ENCODE measurements around the gene RGS16.

RGS16 gene

GRCh38 chr1:182607566-182607965 lies 3.4 kb upstream of the RGS16 start:
- no peak for DNase-seq

GRCh38 chr1:182603646-182604174 lies 479 bp downstream of the RGS16 start:
- no peak for DNase-seq

DNA sequence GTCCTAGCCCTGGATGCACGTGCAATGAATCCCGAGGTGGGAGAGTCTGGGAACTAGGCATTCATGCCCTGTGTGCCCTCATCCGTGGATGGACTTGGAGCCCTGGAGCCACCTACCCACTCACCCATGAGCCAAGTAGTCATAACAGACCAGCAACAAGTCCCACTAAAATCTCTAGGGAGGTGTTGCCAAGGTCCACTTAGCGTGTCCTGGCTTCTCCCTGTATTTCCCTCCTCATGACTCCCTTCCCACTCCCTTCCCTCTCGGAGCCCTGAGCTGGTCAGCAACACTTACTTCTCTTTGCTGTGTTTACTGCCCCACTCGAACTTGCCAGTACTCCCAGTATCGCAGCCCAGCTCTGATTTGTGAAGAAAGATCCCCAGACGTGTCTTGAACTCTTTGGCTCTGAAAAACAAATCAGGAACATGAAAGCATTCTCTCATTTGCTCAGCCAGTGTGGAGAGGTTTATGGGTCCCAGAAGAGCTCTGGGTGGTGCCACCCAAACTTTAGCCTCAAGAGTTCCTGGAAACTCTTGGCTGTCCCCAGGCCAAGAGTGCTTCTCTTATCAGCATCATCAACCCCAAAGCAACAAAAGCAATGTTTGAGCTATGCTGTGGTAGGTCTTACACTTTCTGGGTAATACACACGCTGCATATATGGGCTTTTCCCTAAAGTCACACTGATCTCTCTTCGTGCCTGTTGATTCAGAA lies 1.1 kb downstream of the RGS16 start:
- peak; percentile 23 for DNase-seq

DNA sequence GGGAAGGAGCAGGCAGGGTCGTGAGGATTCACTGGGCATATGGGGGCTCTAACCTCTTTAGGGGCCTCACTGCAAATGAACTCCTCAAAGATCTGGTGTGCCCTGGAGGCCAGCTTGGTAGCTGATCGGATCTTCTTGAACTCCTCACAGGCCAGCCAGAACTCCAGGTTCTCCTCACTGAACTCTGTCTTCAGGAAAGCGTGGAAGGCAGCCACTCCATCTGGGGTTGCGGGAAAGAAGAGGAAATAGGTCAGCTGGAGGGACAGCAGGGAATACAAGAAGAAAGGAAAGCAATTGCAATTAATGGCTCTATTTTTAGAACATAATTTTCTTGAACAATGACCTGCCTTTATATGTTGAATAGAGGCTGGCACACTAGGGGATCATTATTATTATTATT lies 2.3 kb downstream of the RGS16 start:
- DNase-seq: no peak

GRCh38 chr1:182601416-182601786 lies 2.8 kb downstream of the RGS16 start:
- DNase-seq: peak; percentile 60

DNA sequence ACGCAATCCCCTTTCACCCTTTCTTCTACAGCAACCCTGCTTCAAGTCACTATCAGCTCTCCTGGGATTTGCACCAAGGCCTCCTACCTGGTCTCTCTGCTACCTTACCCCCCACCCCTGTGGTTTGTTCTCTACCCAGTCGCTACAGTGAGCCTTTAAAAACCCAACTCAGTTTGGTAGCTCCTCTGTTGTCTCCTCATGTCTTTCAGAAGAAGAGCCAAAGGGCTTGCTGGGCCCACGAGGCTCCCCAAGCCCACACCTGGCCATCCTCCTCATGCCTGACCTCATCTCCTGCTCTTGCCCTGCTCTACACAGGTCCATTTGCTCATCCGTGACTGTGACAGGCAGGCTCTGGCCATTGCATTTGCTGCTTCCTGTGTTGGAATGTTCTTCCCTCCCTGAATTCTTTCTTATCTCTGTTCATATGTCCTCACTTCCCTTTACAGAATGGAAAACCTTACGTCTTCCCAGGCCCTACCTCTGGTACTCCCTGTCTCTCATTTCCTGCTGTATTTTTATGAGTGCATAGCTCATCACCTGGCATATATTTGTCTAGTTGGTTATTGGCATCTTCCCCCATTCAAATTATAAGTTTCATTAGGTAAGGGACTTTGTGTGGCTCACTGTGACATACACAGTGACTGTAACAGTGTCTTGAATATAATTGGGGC lies 3.3 kb downstream of the RGS16 start:
- no peak for DNase-seq

- DNase-seq: no peak
Observed at GRCh38 chr1:182600036-182600713, 4.0 kb downstream of the RGS16 start.

DNA sequence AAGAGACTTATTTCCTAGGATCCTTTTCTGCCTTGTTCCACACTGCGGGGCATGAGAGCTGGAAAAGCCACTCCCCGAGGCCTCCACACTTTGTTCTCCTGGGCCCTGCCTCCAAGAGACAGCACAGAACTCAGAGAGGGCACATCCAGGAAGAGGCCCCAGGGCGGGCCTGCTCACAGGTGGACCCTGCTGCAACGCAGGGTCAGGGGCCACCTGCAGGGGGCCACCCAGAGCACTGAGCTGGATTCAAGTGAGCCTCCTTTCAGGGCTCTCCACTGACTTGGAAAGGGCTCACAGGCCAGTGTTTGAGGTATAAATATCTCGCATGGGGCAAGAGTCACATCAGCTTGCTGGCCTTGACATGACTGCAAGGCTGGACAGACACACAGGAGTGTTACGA lies 4.8 kb downstream of the RGS16 start:
- DNase-seq: peak; percentile 23

GRCh38 chr1:182598296-182598695 lies 5.9 kb downstream of the RGS16 start:
- no peak for DNase-seq

- DNase-seq: no peak
Observed at GRCh38 chr1:182596934-182597333, 7.3 kb downstream of the RGS16 start.

- peak; percentile 75 for DNase-seq
Observed at GRCh38 chr1:182595641-182596240, 8.4 kb downstream of the RGS16 start.

GRCh38 chr1:182589931-182590330 lies 14.3 kb downstream of the RGS16 start:
- no peak for DNase-seq

- DNase-seq: no peak
Observed at GRCh38 chr1:182589520-182589919, 14.7 kb downstream of the RGS16 start.

GRCh38 chr1:182588500-182589396 lies 15.4 kb downstream of the RGS16 start, which contains the start of gene RNASEL:
Gene RNASEL (minus strand): TSS chr1:182589256. CDS start chr1:182586806, 2,450 bp downstream.
- peak; percentile 65 for DNase-seq

DNA sequence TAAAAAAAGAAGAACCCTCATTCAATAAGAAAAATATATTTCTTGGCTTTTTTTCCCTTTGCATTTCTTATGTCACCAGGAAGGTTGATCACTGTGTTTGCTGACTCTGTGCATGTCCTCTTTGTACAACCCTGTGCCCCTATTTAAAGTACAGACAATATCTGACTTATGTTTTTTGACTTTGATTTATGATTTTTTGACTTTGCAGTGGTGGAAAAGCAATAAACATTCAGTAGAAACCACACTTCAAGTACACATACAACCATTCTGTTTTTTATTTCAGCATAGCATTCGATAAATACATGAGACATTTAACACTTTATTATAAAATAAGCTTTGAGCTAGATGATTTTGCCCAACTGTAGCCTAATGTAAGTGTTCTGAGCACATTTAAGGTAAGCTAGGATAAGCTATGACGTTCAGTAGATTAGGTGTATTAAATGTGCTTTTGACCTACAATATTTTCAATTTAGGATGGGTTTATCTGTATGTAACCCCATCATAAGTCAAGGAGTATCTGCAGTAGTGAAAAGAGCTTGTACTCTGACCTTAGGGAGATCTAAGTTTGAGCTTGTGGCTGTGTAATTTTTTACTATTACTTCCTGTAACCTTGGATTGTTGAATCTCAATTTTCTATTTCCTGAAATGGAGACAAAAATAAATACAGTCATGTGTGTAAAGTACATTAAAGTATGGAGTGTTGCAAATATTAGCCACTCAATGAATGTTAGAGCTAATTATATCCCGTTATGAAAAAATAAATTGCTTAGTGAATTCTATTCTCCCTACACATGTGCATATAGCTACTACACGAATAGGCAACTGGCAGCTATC lies 16.3 kb downstream of the RGS16 start:
- no peak for DNase-seq

- DNase-seq: no peak
Observed at GRCh38 chr1:182587093-182587492, 17.1 kb downstream of the RGS16 start.

GRCh38 chr1:182586380-182586779 lies 17.8 kb downstream of the RGS16 start:
- no peak for DNase-seq

DNA sequence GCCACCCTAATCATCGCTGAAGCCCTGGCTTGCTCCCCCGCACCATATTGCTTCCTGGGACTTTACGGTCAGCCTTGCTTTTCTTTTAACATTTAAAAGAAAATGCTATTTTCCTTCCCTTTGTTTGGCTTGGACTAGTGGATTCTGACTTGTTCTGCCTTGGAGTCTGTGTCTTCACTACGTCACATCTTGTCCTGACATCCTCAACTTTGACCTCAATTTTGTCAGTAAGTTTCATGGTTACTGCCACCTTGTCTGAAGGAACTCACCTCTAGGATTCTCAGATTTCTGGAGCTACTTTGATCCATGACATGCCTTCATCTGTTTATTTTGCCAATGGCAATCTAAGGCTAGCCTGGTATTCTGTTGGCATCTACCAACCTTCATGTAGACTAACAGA lies 19.4 kb downstream of the RGS16 start:
- DNase-seq: no peak

GRCh38 chr1:182580736-182581135 lies 23.5 kb downstream of the RGS16 start:
- DNase-seq: no peak

DNA sequence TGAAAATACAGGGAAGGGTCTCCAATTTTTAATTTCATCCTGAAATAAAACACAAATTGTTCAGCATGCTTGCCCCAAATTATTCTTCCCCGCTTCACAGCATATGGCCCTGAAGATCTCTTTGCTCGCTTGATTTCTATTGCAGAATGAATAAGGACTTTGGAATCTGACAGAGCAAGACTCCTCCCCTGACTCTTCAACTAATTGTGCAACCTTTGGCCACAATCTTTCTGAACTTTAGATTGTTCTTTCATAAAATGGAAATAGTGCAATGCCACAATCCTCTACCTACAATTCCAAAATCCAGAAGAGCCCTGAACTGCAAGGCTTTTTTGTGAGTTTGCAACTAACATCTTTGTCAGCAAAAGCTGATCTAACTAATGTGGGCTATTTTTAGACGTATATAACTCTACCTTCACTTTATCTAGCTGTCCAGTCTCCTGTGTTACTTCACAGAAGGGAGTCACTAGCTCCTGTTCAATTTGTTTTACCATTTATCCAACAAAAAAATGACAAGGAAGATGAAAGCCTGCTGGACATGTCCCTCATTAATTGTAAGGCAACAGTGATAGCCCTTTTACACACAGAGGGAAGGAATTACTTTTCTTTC lies 28.5 kb downstream of the RGS16 start:
- no peak for DNase-seq

DNA sequence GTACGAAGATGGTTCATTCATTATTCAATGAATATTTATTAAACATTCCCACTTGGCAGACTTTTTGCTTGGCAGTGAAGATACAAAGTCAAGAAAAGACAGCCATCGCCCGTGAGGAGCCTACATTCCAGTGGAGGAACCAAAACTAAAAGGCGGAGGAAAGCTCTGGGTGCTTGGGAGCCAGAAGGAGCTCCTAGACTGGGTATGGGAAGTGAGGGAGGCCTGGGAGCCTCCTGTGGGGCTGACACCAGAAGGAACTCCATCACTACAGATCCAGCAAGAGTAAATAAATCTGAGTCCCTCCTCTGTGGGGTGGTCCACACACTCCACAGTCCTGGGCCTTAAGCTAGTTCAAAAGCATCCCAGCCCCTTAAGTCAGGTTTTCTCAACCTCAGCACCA lies 30.0 kb downstream of the RGS16 start:
- no peak for DNase-seq

Data from activated naive CD4-positive, alpha-beta T cell treated with Interleukin-2 at 50 U/mL for 16 hours (primary cell).